T-helper 9 cell (primary cell): ENCODE data around the gene ATP10D.

ENCODE experiments used
- DNase-seq: peaks from one replicate; pipeline ENCODE4 v3.0.0-alpha.2; 2020

Gene ATP10D

GRCh38 chr4:47598320-47598719 lies 113.2 kb downstream of the ATP10D start:
- no peak for DNase-seq

- no peak for DNase-seq
Observed at GRCh38 chr4:47598896-47599295, 113.8 kb downstream of the ATP10D start.

GRCh38 chr4:47606482-47606881 lies 121.4 kb downstream of the ATP10D start:
- no peak for DNase-seq

GRCh38 chr4:47612116-47613023 lies 127.3 kb downstream of the ATP10D start:
- no peak for DNase-seq

- DNase-seq, result no peak
Observed at GRCh38 chr4:47615385-47615784, 130.3 kb downstream of the ATP10D start.

GRCh38 chr4:47617607-47618006 lies 132.5 kb downstream of the ATP10D start:
- no peak for DNase-seq

GRCh38 chr4:47619691-47620090 lies 134.6 kb downstream of the ATP10D start:
- no peak for DNase-seq

- no peak for DNase-seq
Observed at GRCh38 chr4:47621181-47621580, 136.1 kb downstream of the ATP10D start.

- DNase-seq, result no peak
Observed at GRCh38 chr4:47624031-47624441, 139.0 kb downstream of the ATP10D start.

GRCh38 chr4:47631161-47631560 lies 146.1 kb downstream of the ATP10D start:
- DNase-seq, result no peak

GRCh38 chr4:47639531-47639930 lies 154.5 kb downstream of the ATP10D start:
- DNase-seq, result no peak

- no peak for DNase-seq
Observed at GRCh38 chr4:47640911-47641310, 155.8 kb downstream of the ATP10D start.

- DNase-seq, result no peak
Observed at GRCh38 chr4:47641755-47642154, 156.7 kb downstream of the ATP10D start.

- no peak for DNase-seq
Observed at GRCh38 chr4:47642191-47642830, 157.2 kb downstream of the ATP10D start.
